NCI-H146 (cell line): ENCODE data around the gene KIF13A.
"Not testable (repeated sequence)": the region's sequence is repeated elsewhere in the genome, so short reads cannot be mapped to it uniquely, and the experiment has no call there.

Source experiments
- DNase-seq: peaks from one replicate; lab custom pipeline; 2025; lab: John Stamatoyannopoulos, UW

KIF13A gene

DNA sequence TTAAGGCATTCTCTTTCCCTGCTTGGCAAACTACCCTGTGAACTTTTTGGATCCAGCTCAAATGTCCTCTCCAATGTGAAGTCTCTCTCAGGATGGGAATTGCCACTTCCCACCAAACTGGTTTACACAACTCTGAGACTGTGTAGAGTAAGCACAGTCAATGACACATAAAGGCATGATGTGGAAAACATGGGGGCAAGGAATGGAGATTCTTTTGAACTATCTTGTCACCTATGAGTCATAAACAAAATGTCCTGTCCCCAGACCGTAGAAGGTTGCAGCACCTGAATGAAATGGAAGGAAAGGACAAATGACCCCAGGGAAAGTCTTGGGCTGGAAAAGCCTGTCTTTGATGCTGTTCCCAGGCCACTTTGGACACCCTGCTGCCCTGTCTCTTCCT is 11.0 kb upstream of the KIF13A start:
- DNase-seq: no peak

DNA sequence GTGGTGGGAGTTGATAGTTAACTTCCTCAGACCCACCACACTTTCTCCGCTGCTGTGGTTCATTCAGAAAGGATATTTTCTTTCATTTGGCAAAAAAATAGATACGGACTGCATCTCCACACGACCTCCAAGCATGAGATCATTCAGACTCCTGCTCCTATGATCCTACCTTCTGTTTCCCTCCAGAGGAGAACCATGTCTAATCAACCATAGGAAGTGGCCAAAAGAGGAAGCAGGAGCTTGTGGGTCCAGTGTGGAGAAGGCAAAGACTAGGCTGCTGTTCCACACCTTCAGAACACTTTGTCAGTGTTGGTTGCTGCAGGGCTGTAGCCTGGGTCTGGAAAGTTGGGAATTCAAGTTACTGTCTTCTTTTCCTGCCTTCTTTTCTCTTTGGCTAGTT is 10.6 kb upstream of the KIF13A start:
- no peak for DNase-seq

DNA sequence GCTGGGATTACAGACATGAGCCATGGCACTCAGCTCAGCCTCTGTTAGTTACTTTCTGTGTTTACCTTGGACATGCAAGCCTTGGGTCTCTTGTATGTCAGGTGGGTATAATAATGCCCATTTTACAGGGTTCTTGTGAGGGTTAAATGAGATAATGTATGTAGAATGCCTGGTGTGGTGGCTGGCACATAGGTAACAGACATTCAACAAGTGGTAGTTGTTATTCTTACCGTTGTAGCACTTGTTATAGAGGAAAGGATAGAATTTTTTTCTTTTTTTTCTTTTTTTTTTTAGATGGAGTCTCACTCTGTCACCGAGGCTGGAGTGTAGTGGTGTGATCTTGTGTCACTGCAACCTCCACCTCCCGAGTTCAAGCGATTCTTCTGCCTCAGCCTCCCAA is 8.0 kb upstream of the KIF13A start:
- no peak for DNase-seq

DNA sequence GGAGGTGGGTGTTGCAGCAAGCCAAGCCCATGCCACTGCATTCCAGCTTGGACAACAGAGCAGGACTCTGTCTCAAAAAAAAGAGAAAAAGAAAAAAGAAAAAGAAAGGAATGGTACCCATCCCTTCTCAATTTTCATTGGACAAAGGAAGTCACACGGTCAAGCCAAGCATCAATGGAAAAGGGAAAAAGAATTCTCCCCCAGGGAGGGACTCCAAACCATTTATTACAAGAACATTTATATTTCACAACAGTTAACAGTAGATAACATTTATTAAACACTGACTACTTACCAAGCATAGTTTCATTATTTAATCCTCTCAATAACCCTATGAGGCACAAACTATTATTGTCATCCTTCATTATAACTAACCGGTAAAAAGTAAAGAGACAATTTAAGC is 6.6 kb upstream of the KIF13A start:
- no peak for DNase-seq

DNA sequence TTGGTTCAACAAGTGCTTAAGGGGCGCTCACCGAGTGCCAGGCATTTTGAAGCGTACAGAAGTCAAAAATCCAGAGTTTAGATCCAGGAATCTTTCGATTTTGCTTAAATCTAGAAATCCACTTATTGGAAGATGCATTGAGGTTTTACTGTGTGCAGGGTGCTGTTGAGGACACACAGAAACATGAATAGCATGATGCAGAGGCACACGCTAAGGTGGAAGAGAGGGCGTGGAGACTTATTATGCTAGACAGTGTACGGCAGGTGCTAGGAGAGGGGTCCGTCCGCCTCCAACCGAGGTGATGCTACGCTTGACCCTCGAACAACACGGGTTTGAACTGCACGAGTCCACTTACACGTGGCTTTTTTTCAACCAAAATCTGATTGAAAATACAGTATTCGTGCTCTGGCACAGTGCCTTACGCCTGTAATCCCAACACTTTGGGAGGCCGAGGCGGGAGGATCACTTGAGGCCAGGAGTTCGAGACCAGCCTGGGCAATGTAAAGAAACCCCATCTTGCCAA is 1.0 kb upstream of the KIF13A start:
- peak; percentile 24 for DNase-seq

DNA sequence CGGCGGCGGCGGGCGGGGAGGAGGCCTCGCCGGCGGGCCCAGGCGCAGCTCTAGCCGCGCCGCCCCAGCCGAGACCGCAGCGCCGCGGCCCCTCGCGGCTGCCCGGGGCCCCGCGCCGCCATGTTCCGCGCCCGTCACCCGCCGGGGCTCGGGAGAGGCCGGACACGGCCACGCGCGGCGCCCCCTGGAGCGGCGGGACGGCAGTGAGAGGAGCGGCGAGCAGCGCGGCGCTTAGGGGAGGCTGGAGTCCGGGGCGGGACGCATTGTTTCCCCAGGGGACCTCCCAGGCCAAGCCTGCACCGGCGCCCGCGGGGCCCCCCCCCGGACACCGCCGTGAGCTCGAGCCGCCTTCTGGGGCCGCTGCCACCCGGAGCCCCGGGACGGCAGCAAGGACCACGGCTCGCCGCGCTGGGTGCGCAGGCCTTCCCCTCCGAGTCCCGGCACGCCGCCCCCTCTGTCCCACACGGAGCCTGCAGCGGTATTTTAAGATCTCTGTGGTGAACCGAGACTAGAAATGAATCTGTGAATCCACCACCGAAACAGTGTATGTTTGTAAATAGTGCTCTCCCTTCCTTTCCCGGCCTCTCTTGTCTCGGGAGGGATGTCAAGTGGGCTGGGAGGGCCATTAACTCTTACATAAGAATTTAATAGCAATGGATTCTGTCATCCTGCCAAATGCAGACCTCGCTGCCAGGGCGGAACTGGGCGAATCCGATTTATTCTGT is 424 bp upstream of the KIF13A start:
- DNase-seq: peak; percentile 43

DNA sequence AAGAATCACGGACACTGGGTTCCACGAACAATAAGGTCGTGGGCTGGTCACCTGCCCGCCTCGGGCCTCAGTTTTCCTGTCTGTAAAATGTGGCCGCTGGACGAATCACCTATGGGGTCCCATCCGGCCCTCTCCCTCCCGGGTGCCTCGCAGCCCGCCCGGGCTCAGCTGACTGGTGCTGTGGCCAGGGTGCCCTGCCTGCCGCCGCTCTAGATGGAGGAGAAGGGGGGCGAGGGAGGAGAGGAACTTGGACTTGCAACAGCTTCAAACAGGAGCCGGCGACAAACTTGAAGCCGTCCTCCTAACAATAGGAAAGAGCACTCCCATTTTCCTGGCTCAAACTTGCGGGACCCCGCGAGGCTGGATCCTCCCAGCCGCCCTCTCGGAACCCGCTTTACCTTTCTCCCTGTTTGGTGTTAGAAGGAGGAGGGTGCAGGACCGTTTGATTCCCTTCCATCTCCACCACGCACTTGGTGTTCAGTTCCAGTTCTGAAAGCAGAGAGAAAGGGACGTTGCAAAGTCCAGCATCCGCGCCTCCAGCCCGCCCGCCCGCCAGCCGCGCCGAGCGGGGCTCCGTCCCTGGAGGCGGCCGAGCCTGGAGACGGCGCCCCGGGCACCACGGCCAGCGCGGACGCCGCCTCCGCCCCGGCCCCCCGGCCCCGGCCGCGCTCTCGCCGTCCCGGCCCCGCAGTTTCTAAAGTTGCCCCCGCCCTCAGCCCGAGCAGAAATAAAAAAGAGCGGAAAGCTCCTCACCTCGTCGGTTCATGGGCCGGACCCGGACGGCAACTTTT is 584 bp downstream of the KIF13A start:
- peak; percentile 29 for DNase-seq

DNA sequence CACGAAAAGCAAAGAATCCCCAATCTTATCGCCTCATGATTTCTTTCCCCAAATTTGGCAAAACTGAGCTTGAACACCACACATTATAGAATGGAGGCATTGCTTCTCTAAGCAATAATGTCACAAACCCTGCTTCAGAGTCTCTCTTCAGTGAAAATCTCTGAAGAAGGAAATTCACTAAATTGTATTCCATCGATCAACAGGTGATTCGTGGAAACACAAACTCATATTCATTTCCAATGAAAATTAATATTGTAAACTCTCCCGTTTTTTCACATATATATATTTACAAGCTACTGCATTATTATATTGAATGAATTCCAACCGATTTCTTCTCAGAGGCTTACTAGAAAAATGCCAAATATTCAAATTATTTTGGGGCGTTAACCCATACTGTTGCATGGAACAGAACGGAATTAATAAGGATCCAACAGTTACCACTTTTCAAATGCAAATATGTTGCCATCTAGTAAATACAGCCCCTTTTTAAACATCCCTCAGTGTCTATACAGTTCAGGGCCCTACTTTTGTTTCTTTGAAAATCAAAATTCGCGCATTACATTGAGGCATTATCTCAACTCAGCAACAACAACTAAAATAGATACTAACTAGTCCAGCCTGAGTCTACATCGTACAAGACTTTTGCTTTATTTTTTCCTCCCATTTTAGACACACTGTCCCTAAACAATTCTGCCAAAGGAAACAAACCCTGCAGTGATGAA is 1.3 kb downstream of the KIF13A start:
- no peak for DNase-seq

DNA sequence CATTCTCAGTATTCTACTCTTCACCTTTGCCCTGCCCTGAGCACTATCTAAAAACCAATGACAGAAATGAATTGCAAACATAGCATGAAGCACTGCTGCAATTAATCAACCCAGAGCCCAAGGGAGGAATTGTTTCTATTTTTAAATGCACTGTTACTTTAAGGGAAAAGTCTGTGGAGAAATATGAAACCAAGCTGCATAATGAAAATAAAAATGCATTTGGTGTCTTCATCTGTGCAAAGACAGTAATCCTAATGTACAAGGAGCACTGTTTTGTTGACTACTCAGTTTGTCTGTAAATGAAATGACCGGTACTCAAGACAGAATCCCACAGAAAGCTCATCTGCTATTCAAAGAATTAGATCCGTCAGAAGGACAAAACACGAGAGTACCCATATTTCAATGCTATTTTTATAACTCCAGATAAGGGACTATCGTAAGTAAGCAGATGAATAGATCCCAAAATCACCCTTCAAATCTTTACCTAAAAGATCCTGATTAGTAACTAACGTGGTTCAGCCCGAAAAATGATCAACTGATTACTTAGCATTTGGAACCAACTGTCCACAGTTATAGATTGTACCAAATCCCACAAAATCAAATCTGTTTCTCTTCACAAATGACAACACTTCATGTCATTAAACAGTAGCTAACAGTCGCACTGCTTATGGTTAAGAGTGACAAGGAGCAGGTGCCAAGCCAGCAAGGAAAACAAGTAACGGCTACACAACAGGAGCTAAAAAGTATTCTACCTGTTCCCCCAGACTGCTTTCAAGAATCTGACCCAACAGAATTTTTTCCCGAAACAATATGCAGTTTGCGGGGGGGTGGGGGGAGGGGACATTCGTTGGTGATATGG is 2.4 kb downstream of the KIF13A start:
- no peak for DNase-seq

DNA sequence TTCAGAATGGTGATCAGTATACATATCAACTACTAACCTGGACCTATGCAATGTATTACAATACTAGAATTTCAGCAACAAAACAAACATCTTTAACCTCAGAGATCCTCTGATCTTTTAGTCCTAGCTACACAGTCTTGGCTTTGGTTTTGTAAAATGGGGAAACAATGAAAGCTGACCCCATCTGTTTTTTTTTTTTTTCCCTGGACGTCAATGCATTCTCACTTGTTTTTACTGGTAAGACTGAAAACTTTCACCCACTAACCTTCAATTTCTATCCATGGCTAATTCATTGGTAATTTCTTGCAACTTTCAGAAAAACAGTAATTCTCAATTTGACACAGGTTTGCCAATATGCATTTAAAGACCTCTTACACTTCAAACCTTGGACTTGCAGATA is 3.0 kb downstream of the KIF13A start:
- no peak for DNase-seq

DNA sequence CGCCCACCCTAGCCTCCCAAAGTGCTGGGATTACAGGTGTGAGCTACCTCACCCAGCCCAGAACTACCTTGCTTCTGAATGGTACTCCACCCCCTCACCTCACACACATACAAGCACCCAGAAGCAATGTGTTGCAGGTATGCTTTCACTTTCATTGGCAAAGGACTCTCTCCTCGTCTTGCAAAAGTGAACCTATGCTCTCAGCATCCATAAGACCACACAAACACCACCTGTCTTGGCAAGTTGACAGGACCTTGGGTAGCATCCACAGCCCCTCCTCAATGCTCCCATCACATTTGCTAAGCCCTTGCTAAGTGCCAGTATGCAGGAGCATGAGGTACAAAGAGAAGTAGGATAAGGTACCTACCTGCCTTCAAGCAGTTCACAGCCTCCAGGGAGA is 3.7 kb downstream of the KIF13A start:
- no peak for DNase-seq

DNA sequence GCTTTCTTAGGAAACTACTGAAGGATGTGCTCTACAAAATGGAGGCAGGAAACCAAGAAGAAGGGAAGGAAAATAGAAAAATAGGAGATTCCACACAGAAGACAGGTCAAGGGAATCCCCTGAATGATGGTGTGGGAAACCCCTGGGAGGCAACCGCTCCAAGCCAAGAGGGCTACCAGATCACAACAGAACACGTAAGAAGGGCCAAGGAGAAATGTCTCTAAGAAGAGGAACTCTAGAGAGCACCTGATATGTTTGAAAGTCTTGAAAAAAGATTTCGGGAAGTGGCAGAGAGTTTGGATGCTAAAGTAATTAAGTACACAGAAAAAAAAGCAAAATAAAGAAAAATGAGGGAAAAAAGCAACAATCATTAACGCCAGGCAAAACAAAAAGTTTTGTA is 7.1 kb downstream of the KIF13A start:
- DNase-seq: no peak

DNA sequence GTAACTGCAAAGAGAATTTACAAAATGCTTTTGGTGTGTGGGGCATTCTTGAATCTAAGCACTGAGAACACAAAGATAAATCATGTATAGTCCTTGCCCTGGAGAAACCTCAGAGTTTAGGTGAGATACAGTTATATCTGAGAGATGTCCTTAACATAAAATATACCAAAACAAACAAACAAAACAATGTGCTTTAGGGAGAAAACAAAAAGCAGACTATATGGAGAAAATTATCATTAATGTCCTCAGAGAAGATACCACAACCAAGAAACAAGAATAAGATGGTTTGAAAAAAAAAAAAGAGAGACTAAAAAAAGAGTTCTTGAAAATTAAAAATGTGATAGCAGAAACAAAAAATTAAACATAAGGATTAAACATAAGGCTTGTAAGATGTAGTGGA is 8.0 kb downstream of the KIF13A start:
- DNase-seq: no peak

DNA sequence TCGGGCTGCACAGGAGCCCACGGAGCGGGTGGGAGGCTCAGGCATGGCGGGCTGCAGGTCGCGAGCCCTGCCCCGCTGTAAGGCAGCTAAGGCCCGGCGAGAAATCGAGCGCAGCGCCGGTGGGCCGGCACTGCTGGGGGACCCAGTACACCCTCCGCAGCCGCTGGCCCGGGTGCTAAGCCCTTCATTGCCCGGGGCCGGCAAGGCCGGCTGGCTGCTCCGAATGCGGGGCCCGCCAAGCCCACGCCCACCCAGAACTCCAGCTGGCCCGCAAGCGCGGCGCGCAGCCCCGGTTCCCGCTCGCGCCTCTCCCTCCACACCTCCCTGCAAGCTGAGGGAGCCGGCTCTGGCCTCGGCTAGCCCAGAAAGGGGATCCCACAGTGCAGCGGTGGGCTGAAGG is 11.2 kb downstream of the KIF13A start:
- not testable (repeated sequence) for DNase-seq

DNA sequence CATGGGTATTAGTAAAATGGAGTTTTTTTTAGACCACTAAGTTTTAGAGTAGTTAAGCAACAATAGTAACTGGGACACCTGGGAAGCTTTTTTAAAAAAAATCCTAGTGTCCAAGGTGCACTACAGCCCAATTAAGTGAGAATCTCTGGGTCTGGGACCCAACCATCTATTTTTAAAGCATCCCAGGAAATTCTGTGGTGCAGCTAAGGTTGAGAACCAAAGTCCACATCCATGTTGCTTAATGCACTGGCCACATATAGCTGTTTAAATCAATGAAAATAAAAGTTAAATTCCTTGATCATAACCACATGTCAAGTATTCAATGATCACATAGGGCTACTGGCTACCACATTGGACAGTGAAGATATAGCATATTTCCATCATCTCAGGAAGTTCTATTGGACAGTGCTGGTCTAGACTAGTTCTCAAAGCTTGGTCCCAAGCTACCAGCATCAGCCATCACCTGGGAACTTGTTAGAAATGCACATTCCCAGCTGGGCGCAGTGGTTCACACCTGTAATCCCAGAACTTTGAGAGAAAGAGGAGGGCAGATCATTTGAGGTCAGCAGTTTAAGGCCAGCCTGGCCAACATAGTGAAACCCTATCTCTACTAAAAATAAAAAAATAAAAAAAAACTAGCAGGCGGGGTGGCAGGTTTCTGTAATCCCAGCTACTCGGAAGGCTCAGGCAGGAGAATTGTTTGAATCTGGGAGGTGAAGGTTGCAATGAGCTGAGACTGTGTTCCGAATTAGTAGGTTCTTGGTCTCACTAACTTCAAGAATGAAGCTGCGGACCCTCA is 12.7 kb downstream of the KIF13A start:
- no peak for DNase-seq

DNA sequence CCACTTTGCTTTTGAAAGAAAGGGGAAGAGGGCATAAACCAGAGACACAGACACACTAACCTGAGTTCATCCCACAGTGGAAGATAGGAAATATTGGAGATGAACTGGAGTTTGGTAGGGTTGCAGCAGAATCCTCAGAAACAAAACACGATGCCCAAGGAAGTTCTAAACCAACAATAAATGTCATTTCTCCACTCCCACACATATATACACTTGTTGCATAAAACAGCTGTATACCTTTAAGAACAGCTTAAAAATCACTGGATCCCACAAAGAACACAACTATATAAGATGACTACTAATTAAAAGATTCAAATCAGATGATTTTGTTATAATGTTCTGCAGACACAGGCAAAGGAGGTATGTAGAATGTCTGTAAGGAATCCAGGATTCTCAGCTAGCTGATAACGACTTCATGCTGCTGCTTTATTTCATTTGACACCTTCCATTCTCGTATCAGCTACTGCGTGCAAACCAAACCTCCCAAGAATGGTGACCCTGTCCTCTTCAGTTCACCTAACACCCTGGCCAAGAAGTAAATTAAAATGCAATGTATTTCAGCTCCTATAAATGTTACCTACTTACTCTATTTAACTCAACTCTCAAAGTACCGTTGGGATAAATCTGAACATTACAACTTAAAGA is 14.3 kb downstream of the KIF13A start:
- DNase-seq: no peak

DNA sequence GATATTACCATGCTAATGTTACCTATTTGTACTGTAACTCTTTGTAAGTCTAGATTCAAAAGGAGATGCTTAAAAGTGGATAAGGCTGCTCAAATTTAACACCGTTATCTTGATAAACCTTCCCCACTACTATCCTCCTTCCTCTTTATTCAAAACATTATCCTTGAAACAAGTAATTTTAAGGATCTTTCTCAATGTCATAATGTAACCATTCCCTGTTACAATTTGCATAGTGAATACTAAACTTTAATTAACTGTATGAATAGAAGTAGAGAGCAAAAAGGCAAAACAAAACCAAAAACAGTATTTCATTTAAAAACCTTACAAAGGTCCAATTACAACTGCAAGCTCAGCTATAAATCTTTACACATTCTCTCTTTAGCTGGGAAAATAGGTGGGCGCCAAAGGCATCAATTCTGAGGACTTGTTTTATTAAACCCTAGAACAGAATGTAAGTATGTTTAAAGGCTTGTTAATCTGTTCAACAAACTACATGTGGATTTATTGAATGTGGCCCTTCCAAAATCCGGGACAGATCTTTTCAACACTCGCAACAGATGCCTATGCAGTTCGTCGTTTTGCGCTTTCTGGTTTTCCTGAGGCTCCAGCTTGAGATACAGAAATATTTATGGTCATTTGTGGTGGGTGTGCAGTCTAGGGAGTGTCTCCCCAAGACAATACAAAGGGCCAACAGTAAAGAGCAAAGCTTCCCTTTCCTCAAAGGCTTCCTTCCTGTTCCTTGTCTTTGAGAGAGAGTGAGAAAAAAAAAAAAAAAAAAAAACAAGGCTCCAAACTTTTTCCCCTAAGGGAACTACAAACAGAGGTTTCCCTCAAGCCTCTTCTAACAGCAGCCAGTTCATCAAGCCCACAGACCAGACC is 15.1 kb downstream of the KIF13A start:
- DNase-seq: no peak

DNA sequence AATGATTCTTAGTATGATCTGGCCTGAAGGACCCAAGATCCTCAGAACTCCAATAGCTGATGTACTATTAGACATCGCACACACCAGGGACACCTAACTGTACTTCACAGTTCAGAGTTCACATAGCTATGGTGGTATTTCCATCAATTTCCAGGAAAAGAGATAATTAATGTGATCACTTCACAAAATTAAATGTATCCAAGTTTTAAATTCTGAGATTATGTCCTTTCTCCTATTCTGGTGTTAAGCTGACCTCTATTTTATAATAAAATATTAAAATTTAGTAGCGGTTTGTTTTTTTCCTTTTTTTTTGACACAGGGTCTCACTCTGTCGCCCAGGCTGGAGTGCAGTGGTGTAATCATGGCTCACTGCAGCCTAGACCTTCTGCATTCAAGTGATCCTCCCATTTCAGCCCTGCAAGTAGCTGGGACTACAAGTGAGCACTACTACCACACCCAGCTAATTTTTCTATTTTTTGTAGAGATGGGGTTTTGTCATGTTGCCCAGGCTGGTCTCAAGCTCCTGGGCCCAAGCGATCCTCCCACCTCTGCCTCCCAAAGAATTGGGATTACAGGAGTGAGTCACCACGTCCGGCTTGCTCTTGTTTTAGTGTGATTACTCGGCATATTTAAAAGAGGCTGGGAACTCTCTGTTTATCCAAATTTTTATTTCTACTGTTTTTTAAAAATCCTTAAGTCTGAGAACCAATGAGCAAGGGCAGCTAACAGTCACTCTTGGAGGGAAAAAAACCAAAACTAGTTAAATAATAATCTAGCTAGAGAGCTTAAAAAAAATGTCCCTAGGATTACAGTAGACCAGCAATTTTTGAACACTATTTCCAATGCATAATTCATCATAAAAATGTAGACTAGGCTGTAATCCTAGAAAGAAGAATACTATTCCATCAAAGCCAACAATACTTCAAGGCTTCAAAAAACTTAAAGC is 16.0 kb downstream of the KIF13A start:
- DNase-seq: no peak
